ENCODE measurements around the gene LCMT1.
"Not testable (repeated sequence)": the region's sequence is repeated elsewhere in the genome, so short reads cannot be mapped to it uniquely, and the experiment has no call there.

The LCMT1 gene

DNA sequence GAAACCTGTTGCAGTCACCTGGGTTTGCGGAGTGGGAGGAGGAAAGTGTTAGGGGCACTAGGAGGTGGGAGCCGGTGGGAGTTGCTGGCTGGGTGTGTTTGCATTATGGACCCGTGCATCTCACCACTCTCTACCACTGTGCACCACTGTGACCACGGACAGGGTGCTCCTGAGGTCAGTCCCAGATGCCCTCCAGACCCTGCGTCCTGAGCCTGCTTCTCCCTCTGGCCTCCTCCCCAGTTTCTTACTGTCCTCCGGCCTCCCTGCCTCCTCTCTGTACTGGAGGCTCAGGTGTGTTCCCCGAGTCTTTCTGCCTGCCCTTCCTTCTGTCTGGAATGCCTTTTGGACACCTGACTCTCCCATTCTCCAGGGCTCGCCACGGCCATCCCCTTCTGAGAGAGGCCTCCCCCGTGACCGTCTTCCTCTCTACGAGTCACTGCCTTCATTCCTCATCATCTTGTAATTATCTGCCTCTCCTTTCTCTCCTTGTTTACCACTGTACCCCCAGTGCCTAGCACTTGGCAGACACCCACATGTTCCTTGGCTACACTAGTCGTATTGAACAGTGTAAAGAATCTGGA, 14.6 kb downstream of the LCMT1 start:
- not testable (repeated sequence) for H3K27me3 ChIP-seq (ENCODE audit: control insufficient read depth, insufficient read depth, low read length); H3K27ac ChIP-seq (ENCODE audit: low read length); H3K9me3 ChIP-seq (ENCODE audit: control insufficient read depth, low read depth, low read length); H3K4me3 ChIP-seq (ENCODE audit: low read length); H3K4me1 ChIP-seq (ENCODE audit: control insufficient read depth, low read depth, low read length); H3K9ac ChIP-seq (ENCODE audit: low read length)
- peaks cover 19% of the 10 kb centered on the region for H3K36me3 ChIP-seq (ENCODE audit: control insufficient read depth, low read depth, low read length)

DNA sequence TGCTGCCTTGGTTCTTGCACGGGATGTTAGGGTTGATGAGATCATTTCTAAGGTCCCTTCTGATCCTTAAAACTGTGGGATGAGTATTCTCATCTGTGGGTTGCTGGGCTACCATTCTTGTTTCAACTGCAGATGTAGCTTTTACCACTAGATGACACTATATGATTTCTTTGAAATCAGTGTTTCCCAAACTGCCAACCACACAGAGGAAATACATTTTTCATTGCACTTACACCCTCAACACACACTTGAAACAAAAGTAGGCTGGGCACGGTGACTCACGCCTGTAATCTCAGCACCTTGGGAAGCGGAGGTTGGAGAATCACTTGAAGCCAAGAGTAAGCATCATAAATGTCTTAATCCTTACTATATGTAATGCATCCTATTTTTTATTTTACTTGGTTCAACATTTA, 15.3 kb downstream of the LCMT1 start:
- Histone ChIP-seq H3K36me3 (ENCODE audit: control insufficient read depth, low read depth, low read length) (peaks cover 25% of the 10 kb centered on the region), H3K4me1 (ENCODE audit: control insufficient read depth, low read depth, low read length) (no peaks in the 10 kb centered on the region), H3K9ac (ENCODE audit: low read length) (no peak overlapping the region), H3K4me3 (ENCODE audit: low read length) (no peak overlapping the region), H3K27me3 (ENCODE audit: control insufficient read depth, insufficient read depth, low read length) (no peaks in the 10 kb centered on the region), H3K9me3 (ENCODE audit: control insufficient read depth, low read depth, low read length) (no peaks in the 10 kb centered on the region), H3K27ac (ENCODE audit: low read length) (no peak overlapping the region)

DNA sequence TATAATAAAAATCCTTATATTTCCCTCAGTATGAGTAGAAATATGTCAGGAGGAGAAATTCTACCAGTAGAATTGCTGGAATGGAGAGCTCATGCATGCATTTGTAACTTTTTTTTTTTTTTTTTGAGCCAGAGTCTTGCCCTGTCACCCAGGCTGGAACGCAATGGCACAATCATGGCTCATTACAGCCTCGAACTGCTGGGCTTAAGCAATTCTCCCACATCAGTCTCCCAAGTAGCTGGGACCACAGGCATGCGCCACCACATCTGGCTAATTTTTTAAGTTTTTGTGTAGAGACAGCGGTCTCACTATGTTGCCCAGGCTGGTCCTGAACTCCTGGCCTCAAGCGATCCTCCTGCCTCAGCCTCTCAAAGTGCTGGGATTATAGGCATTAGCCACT, 21.2 kb downstream of the LCMT1 start:
- H3K27ac ChIP-seq (ENCODE audit: low read length); H3K27me3 ChIP-seq (ENCODE audit: control insufficient read depth, insufficient read depth, low read length); H3K9ac ChIP-seq (ENCODE audit: low read length); H3K4me3 ChIP-seq (ENCODE audit: low read length); H3K9me3 ChIP-seq (ENCODE audit: control insufficient read depth, low read depth, low read length); H3K4me1 ChIP-seq (ENCODE audit: control insufficient read depth, low read depth, low read length): not testable (repeated sequence)
- H3K36me3 ChIP-seq (ENCODE audit: control insufficient read depth, low read depth, low read length) = peaks cover 51% of the 10 kb centered on the region

DNA sequence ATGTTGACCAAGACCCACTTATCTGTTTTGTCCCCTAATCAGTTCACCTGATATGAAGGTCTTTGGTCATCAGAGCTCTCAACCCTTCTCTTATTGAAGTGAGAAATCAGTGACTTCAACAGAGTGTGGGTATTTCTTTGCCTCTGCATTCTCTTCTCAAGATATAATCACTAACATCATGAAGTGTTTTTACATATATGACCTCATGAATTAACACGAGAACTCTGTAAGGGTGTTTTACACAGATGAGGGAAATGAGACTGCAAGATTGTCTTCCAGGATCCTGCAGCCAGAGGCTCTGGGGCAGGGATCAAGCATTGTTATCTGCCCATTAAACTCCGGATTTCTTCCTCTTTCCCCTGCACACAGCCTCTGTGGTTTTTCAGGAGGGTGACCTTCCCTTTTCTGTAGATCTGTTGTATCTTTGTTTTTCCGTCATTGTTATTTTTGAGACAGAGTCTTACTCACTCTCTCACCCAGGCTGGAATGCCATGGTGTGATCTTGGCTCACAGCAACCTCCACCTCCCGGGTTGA, 22.7 kb downstream of the LCMT1 start:
- no peak overlapping the region for H3K4me3 ChIP-seq (ENCODE audit: low read length)
- H3K9ac ChIP-seq (ENCODE audit: low read length) = no peak overlapping the region
- H3K27ac ChIP-seq (ENCODE audit: low read length) = no peak overlapping the region
- no peaks in the 10 kb centered on the region for H3K27me3 ChIP-seq (ENCODE audit: control insufficient read depth, insufficient read depth, low read length)
- H3K4me1 ChIP-seq (ENCODE audit: control insufficient read depth, low read depth, low read length) = no peaks in the 10 kb centered on the region
- peaks cover 49% of the 10 kb centered on the region for H3K36me3 ChIP-seq (ENCODE audit: control insufficient read depth, low read depth, low read length)
- H3K9me3 ChIP-seq (ENCODE audit: control insufficient read depth, low read depth, low read length) = no peaks in the 10 kb centered on the region

DNA sequence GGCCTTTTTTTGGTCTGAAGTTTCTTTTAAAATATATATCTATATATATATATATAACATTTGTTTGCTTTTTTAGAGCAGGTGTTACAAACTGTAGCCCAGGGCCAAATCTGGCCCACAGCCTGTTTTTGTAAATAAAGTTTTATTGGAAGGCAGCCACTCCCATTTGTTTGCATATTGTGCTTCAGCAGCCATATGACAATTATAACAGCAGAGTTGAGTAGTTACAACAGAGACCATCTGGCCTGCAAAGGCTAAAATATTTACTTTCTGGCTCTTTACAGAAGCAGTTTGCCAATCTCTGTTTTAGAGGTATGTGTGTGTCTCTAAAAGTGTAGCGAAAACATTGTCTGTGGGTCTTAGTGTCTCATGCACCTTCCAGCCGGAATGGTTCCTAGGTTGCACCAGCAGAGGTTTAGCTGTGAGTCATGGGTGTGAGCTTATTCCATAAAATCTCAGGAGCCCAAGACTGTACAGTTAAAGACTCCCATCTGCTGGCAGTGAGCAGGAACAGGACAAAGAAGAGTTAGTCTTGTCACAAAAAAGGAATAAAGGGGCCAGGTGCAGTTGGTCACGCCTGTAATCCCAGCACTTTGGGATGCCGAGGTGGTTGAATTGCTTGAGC, 23.8 kb downstream of the LCMT1 start:
- Histone ChIP-seq H3K27me3 (ENCODE audit: control insufficient read depth, insufficient read depth, low read length) (no peaks in the 10 kb centered on the region), H3K36me3 (ENCODE audit: control insufficient read depth, low read depth, low read length) (peaks cover 54% of the 10 kb centered on the region), H3K9me3 (ENCODE audit: control insufficient read depth, low read depth, low read length) (no peaks in the 10 kb centered on the region), H3K27ac (ENCODE audit: low read length) (no peak overlapping the region), H3K9ac (ENCODE audit: low read length) (no peak overlapping the region), H3K4me1 (ENCODE audit: control insufficient read depth, low read depth, low read length) (no peaks in the 10 kb centered on the region), H3K4me3 (ENCODE audit: low read length) (no peak overlapping the region)

DNA sequence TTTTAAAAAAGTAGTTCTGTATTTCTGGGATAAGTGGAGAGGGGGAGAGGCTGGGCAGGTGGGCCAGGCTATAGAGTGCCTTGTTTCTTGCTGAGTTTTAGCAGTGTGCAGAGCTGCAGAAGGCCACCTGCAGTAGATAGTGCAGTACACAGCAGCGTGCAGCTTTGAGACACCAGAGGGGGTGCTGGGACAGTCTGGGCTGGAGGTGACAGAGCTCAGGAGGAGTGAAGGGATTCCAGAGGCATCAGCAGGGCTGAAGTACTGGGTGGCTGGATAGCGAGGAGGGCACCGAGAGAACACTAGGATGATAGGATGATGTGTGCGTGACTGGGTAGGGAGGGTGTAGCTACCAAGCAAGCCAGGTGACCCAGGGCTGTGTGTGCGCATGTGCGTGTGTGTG, 26.6 kb downstream of the LCMT1 start:
- Histone ChIP-seq H3K27ac (ENCODE audit: low read length) (no peak overlapping the region), H3K9ac (ENCODE audit: low read length) (no peak overlapping the region), H3K4me1 (ENCODE audit: control insufficient read depth, low read depth, low read length) (no peaks in the 10 kb centered on the region), H3K9me3 (ENCODE audit: control insufficient read depth, low read depth, low read length) (no peaks in the 10 kb centered on the region), H3K4me3 (ENCODE audit: low read length) (no peak overlapping the region), H3K36me3 (ENCODE audit: control insufficient read depth, low read depth, low read length) (peaks cover 62% of the 10 kb centered on the region), H3K27me3 (ENCODE audit: control insufficient read depth, insufficient read depth, low read length) (no peaks in the 10 kb centered on the region)

DNA sequence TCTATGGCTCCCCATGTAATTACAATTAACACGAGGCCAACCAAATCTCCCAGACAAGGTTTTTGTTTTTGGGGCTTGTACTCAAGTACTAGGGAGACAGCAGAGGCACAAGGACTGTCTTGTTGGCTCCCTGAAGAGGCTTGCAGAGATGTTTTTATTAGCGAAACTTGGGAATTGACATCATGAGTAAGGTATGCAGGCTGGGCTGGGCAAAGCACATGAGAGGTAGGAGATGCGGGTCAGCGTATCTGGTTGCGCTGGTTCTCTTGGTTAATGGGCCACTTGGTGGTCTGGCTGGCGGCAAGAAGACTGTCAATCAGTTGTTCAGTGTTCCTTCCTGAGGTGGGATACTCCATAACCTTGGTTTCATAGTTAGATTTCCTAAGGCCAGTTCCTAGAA, 28.9 kb downstream of the LCMT1 start:
- H3K9me3 ChIP-seq (ENCODE audit: control insufficient read depth, low read depth, low read length) = no peaks in the 10 kb centered on the region
- no peak overlapping the region for H3K4me3 ChIP-seq (ENCODE audit: low read length)
- H3K27me3 ChIP-seq (ENCODE audit: control insufficient read depth, insufficient read depth, low read length) = no peaks in the 10 kb centered on the region
- no peak overlapping the region for H3K9ac ChIP-seq (ENCODE audit: low read length)
- no peaks in the 10 kb centered on the region for H3K4me1 ChIP-seq (ENCODE audit: control insufficient read depth, low read depth, low read length)
- H3K36me3 ChIP-seq (ENCODE audit: control insufficient read depth, low read depth, low read length) = peaks cover 55% of the 10 kb centered on the region
- H3K27ac ChIP-seq (ENCODE audit: low read length) = no peak overlapping the region

DNA sequence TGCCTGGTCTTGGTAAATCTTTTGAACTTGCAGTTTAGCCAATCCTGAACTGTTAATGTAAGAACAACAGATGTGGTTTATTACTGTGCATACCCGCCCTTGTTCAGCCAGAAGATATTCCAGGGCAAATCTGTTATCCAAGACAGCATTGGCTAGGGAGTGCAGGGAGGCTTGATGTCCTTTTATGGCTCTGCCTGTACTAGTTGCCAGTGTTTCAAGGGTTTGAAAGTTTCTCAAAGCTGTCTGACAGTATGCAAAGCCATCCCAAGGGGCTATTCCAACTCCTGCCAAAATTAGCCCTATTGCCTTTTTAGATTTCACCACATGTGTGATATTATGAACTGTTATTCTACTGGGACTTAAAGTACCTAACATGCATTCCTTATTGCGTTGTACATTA, 30.1 kb downstream of the LCMT1 start:
- H3K4me3 ChIP-seq (ENCODE audit: low read length) = no peak overlapping the region
- no peaks in the 10 kb centered on the region for H3K9me3 ChIP-seq (ENCODE audit: control insufficient read depth, low read depth, low read length)
- H3K27ac ChIP-seq (ENCODE audit: low read length) = no peak overlapping the region
- peaks cover 48% of the 10 kb centered on the region for H3K36me3 ChIP-seq (ENCODE audit: control insufficient read depth, low read depth, low read length)
- H3K9ac ChIP-seq (ENCODE audit: low read length) = no peak overlapping the region
- no peaks in the 10 kb centered on the region for H3K27me3 ChIP-seq (ENCODE audit: control insufficient read depth, insufficient read depth, low read length)
- H3K4me1 ChIP-seq (ENCODE audit: control insufficient read depth, low read depth, low read length) = no peaks in the 10 kb centered on the region

DNA sequence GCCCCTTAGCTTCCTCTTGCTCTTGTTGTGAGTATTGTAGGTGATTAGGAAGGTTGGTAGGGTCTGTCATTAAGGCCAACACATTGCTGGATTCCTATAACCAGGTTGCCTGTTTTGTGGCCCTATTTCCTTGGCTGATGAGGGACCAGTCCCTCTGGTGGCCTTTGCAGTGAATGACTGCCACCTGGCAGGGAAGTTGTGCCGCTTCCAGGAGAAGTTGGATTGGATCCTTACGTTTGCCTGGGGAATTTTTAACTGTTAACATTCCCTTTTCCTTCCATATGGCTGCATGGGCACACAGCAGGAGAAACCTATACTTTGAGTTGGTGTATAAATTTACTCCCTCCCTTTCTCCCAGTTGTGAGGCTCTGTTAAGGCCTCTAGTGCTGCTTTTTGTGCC, 32.4 kb downstream of the LCMT1 start:
- Histone ChIP-seq H3K27me3 (ENCODE audit: control insufficient read depth, insufficient read depth, low read length) (no peaks in the 10 kb centered on the region), H3K4me3 (ENCODE audit: low read length) (no peak overlapping the region), H3K9me3 (ENCODE audit: control insufficient read depth, low read depth, low read length) (no peaks in the 10 kb centered on the region), H3K9ac (ENCODE audit: low read length) (no peak overlapping the region), H3K4me1 (ENCODE audit: control insufficient read depth, low read depth, low read length) (no peaks in the 10 kb centered on the region), H3K27ac (ENCODE audit: low read length) (no peak overlapping the region), H3K36me3 (ENCODE audit: control insufficient read depth, low read depth, low read length) (peaks cover 40% of the 10 kb centered on the region)

DNA sequence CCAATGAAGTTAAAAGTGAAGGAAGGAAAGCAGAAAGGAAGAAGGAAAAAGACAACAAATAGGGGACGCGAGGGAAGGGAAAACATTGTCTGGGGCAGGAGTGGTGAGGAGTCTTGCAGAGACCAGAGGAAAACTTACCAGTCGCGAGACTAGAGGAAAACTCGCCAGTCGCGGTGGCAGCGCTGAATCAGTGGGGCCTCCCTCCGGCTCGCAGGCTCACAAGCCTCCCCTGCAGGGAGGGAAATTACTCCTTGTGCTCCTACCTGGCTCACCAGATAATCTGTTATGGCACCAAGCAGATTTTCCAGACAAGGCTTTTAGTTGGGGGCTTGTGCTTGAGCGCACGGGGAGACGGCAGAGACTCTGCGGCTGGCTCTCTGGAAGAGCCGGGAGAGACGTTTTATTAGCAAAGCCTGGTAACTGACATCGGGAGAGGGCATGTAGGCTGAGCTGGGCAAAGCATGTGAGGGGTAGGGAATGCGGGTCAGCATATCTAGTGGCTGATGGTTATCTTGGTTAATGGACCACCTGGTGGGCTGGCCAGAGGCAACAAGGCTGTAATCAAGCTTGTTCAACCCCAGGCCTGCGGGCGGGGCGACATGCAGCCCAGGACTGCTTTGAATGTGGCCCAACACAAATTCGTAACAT, 37.1 kb downstream of the LCMT1 start:
- Histone ChIP-seq H3K27ac (ENCODE audit: low read length) (no peak overlapping the region), H3K9ac (ENCODE audit: low read length) (no peak overlapping the region), H3K4me3 (ENCODE audit: low read length) (no peak overlapping the region), H3K4me1 (ENCODE audit: control insufficient read depth, low read depth, low read length) (no peaks in the 10 kb centered on the region), H3K27me3 (ENCODE audit: control insufficient read depth, insufficient read depth, low read length) (no peaks in the 10 kb centered on the region), H3K9me3 (ENCODE audit: control insufficient read depth, low read depth, low read length) (no peaks in the 10 kb centered on the region), H3K36me3 (ENCODE audit: control insufficient read depth, low read depth, low read length) (peaks cover 14% of the 10 kb centered on the region)

DNA sequence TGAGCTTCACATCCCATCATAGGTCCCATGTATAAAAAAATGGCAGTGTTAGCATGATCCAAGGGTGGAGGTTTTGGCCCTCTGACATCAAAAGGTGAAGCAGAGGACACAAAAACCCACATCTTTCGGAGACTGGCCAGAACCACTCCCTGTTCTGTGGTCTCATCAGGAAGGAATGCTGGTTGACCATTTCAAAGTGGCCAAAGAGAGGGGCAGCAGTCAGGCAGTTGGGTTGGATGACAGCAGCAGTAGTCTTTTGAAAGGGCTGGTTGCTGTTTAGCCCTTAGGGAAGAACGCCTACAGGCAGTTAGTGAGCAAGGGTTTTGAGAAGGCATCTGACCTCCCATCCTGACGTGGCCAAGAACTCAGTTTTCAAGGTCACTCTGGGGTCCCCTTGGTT, 40.5 kb downstream of the LCMT1 start:
- no peak overlapping the region for H3K4me3 ChIP-seq (ENCODE audit: low read length)
- no peaks in the 10 kb centered on the region for H3K9me3 ChIP-seq (ENCODE audit: control insufficient read depth, low read depth, low read length)
- no peak overlapping the region for H3K27ac ChIP-seq (ENCODE audit: low read length)
- no peak overlapping the region for H3K9ac ChIP-seq (ENCODE audit: low read length)
- H3K27me3 ChIP-seq (ENCODE audit: control insufficient read depth, insufficient read depth, low read length) = no peaks in the 10 kb centered on the region
- peaks cover 18% of the 10 kb centered on the region for H3K36me3 ChIP-seq (ENCODE audit: control insufficient read depth, low read depth, low read length)
- no peaks in the 10 kb centered on the region for H3K4me1 ChIP-seq (ENCODE audit: control insufficient read depth, low read depth, low read length)
